Chondrocyte (in vitro differentiated cells): Measurements from ENCODE around the gene RADIL. TPM values are rescaled to one million over a fixed set of nuclear protein-coding genes. Genes with fewer than 3 reads are reported as not detected.

Source experiments
- DNase-seq: peaks from one replicate; pipeline ENCODE4 v3.0.0; 2021; ENCODE audit warnings: mixed read lengths, low spot score
- H3K27ac Mint-ChIP-seq: one replicate; pipeline ENCODE4 v1.8.0; 2021; ENCODE audit warnings: mild to moderate bottlenecking, moderate library complexity, mixed read lengths; ENCODE audit not compliant: unreplicated experiment
- H3K27me3 Mint-ChIP-seq: 2 replicates; pipeline ENCODE4 v1.8.0; 2021; ENCODE audit warnings: low read depth, mixed read lengths
- H3K36me3 Mint-ChIP-seq: 2 replicates; pipeline ENCODE4 v1.8.0; 2021; ENCODE audit warnings: low read depth, mixed read lengths
- H3K4me1 Mint-ChIP-seq: 2 replicates; pipeline ENCODE4 v1.8.0; 2021; ENCODE audit warnings: low read depth, mild to moderate bottlenecking, mixed read lengths
- H3K4me3 Mint-ChIP-seq: one replicate; pipeline ENCODE4 v1.8.0; 2021; ENCODE audit warnings: mild to moderate bottlenecking, moderate library complexity, mixed read lengths; ENCODE audit not compliant: unreplicated experiment
- H3K9me3 Mint-ChIP-seq: 2 replicates; pipeline ENCODE4 v1.8.0; 2021; ENCODE audit warnings: low read depth, mixed read lengths
- CTCF ChIP-seq: fragments of 200-600 bp; sonication (generic); IDR thresholded peaks from 2 replicates; pipeline ENCODE4 v1.5.0; 2021; ENCODE audit warnings: antibody characterized with exemption, mild to moderate bottlenecking, moderate library complexity
- total RNA-seq: library from RNA; stranded (reverse); gene quantifications from 3 replicates; pipeline ENCODE4 v1.2.1, GENCODE V29; 2021

RADIL gene
- total RNA-seq, 1 donor from 2014 or later = 1.2 TPM

DNA sequence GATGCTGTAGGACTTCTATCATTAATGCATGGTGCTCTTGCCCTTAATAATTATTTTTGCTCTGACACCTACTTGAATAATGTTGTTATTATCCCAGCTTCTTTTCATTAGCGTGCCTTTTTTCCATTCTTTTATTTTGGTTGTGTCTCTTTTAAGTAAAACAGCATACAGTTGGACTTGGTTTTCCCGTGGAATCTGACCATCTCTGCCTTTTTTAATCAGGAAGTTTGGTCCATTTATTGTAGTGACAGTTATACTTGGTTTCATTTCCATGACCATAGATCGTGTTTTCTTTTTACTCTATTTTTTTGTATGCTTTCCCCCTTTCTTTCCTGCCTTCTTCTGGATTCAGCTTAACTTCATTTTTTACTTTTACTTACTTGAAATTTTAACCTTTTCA is 26.3 kb downstream of the RADIL start:
- DNase-seq = no peak
- Mint-ChIP-seq H3K4me3 (no peak overlapping the region), H3K4me1 (no peaks in the 10 kb centered on the region), H3K27me3 (peaks cover 5% of the 10 kb centered on the region), H3K27ac (no peak overlapping the region), H3K9me3 (peaks cover 6% of the 10 kb centered on the region), H3K36me3 (peaks cover 1% of the 10 kb centered on the region)
- no peak for TF ChIP-seq CTCF

DNA sequence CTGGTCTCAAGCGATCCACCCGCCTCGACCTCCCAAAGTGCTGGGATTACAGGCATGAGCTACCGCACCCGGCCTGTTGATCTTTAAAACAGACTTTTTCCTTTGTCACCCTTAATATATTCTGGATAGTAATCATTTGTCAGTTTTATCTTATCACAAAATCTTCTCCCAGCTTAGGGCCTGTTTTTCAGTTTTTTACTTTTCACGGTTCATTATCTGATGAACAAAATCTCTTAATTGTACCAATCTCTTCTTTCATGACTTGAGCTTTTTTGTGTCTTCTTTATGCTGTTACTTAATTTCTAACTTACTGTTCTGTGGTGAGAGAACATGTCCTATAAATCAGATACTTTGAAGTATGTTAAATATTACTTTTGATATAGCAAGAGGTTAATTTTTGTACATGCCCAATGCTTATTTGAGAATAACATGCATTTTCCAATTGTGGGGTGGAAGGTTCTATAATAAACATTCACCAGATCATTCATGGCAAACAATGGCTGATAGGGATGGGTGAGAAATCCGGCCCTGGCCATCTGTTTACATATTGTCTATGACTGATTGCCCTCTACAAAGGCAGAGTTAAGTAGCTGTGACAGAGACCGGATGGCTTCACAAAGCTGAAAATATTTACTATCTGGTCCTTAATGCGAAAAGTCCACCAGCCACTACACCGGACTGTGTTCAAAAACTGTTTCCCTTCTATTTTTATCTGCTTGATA is 27.0 kb downstream of the RADIL start:
- H3K4me3 Mint-ChIP-seq = no peak overlapping the region
- no peak for TF ChIP-seq CTCF
- H3K4me1 Mint-ChIP-seq = peaks cover 7% of the 10 kb centered on the region
- peaks cover 1% of the 10 kb centered on the region for H3K36me3 Mint-ChIP-seq
- no peak for DNase-seq
- H3K27ac Mint-ChIP-seq = no peak overlapping the region
- peaks cover 5% of the 10 kb centered on the region for H3K27me3 Mint-ChIP-seq
- peaks cover 12% of the 10 kb centered on the region for H3K9me3 Mint-ChIP-seq

DNA sequence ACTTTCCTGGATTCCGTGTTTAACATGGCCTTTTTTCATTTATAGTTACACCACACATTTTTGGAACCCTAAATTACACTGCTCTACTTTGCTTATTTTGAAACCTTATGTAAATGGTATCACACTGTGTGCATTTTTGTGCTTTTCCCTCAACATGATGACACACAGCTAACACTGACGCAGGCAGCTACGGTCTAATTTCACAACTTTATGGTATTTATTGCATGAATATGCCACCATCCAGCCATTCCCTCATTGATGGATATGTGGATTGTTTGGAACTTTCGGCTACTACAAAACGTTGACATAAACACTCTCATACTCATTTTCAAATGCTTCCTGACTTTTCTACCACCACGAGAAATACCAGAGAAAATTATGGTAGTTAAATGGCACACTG is 28.6 kb downstream of the RADIL start:
- no peak overlapping the region for H3K27ac Mint-ChIP-seq
- TF ChIP-seq CTCF = no peak
- peaks cover 1% of the 10 kb centered on the region for H3K36me3 Mint-ChIP-seq
- no peak overlapping the region for H3K4me3 Mint-ChIP-seq
- peaks cover 9% of the 10 kb centered on the region for H3K4me1 Mint-ChIP-seq
- H3K27me3 Mint-ChIP-seq = peaks cover 5% of the 10 kb centered on the region
- H3K9me3 Mint-ChIP-seq = peaks cover 17% of the 10 kb centered on the region
- no peak for DNase-seq

- no peak for TF ChIP-seq CTCF
- Mint-ChIP-seq H3K4me3 (no peak overlapping the region), H3K36me3 (no peaks in the 10 kb centered on the region), H3K27me3 (no peaks in the 10 kb centered on the region), H3K4me1 (peaks cover 11% of the 10 kb centered on the region), H3K9me3 (peaks cover 11% of the 10 kb centered on the region), H3K27ac (no peak overlapping the region)
- no peak for DNase-seq
Measured at GRCh38 chr7:4851459-4852422, 31.8 kb downstream of the RADIL start.

GRCh38 chr7:4850262-4850795 is 33.2 kb downstream of the RADIL start:
- Mint-ChIP-seq H3K27ac (no peak overlapping the region), H3K4me1 (peaks cover 11% of the 10 kb centered on the region), H3K4me3 (no peak overlapping the region), H3K9me3 (peaks cover 11% of the 10 kb centered on the region), H3K27me3 (peaks cover 3% of the 10 kb centered on the region), H3K36me3 (no peaks in the 10 kb centered on the region)
- TF ChIP-seq CTCF = no peak
- no peak for DNase-seq
